ENCODE results near the gene ARF1. TPM values are rescaled to one million over a fixed set of nuclear protein-coding genes. Genes with fewer than 3 reads are reported as not detected.

The ARF1 gene
- total and polyA plus RNA-seq, 2 of the 8 experiments (the other 6 are each of a cell fraction or from before 2014, with no cell fraction given) = 265 to 471 TPM

GRCh38 chr1:228109073-228109961 is 26.8 kb downstream of the ARF1 start, which contains the start of gene MRPL55 (continued):
- TF ChIP-seq RXRA (IDR thresholded peaks at IDR 0.05; ENCODE audit: insufficient read depth, low read depth, low read length) (no peak), MAX (IDR thresholded peaks at IDR 0.05) (peak; percentile 46; the same call in 1 of the 2 replicates), KDM1A (IDR thresholded peaks at IDR 0.05; ENCODE audit: borderline replicate concordance, low read length) (peak; percentile 67; the same call in 1 of the 2 replicates), PHF8 (conservative IDR thresholded peaks at IDR 0.05; ENCODE audit: low read depth, low read length) (peak; percentile 93), RFX5 (IDR thresholded peaks at IDR 0.05; ENCODE audit: borderline replicate concordance, low read depth, low read length) (no peak)
